ENCODE data around the gene ZC3HAV1.

- TF ChIP-seq, protein P1, sequence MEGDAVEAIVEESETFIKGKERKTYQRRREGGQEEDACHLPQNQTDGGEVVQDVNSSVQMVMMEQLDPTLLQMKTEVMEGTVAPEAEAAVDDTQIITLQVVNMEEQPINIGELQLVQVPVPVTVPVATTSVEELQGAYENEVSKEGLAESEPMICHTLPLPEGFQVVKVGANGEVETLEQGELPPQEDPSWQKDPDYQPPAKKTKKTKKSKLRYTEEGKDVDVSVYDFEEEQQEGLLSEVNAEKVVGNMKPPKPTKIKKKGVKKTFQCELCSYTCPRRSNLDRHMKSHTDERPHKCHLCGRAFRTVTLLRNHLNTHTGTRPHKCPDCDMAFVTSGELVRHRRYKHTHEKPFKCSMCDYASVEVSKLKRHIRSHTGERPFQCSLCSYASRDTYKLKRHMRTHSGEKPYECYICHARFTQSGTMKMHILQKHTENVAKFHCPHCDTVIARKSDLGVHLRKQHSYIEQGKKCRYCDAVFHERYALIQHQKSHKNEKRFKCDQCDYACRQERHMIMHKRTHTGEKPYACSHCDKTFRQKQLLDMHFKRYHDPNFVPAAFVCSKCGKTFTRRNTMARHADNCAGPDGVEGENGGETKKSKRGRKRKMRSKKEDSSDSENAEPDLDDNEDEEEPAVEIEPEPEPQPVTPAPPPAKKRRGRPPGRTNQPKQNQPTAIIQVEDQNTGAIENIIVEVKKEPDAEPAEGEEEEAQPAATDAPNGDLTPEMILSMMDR (IDR thresholded peaks at IDR 0.05; ENCODE audit: borderline replicate concordance, extremely low read depth, low read length, poor library complexity, severe bottlenecking): no peak
- TF ChIP-seq EZH2 (IDR thresholded peaks at IDR 0.05; ENCODE audit: borderline replicate concordance, low read depth, low read length, severe bottlenecking): no peak
Observed at GRCh38 chr7:139084709-139085108, 24.8 kb downstream of the ZC3HAV1 start.
